Suppressor macrophage treated with lipopolysaccharide for 1 hour (primary cell): ENCODE results near the gene ACACA.

ENCODE experiments used
- DNase-seq, 3 donors: peaks; one replicate each; pipeline ENCODE4 v3.0.0-alpha.2; 2020 to 2022

ACACA gene

GRCh38 chr17:37064956-37065355, 341.7 kb downstream of the ACACA start:
- no peak for DNase-seq

DNA sequence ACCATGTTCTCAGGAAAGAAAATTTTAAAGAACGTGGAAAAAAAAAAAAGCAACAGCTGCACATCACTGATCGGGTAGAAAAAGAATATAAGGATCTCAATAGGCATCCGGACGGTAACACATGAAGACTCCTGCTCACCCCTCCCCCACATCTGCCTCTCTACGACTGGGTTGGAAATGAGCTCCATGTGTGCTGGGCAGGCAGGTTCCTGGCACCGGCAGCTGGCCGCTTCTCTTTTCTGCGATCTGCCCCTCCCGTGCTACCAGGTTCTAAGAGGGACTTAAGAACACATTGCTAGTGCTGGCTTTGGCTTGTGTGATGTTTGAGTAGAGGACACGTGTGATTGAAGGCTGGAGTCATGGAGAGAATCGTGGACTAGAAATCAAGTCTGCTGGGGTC, 342.4 kb downstream of the ACACA start:
- DNase-seq: no peak

DNA sequence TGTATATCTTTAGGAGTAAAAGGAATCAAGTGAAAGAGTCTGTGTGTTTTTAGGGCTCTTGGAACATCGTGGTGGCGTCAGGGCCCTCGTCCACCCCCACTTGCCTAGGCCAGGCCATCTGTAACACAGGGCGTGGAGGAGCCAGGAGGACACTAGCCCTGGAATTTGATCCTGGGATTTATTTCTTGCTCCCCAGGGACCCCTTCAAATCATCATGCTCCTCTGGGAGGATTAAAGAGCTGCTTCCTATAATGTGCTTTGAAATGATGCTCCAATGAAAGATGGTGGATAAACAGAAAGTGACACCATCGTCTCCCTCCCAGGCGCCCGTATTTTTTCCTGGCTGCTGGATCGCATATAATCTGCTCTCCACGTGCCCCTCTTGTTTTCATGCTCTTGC, 344.6 kb downstream of the ACACA start:
- no peak for DNase-seq

DNA sequence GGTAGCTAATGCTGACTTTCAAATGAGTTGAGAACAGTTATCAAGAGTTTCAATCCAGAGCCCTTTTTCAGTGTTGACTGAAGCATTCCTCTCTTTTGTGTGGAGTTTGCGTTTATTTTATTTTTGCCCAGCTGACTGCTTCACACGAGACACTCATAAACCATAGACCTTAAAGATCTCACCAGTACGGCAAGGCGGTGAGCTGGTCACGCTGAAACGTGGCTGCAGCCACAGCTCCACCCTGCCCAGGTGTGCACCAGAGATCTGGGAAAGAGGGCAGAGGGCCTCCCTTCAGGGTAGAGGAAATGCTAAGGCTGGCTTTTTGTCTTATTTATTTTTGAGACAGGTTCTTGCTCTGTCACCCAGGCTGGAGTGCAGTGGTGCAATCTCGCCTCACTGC, 345.7 kb downstream of the ACACA start:
- no peak for DNase-seq

DNA sequence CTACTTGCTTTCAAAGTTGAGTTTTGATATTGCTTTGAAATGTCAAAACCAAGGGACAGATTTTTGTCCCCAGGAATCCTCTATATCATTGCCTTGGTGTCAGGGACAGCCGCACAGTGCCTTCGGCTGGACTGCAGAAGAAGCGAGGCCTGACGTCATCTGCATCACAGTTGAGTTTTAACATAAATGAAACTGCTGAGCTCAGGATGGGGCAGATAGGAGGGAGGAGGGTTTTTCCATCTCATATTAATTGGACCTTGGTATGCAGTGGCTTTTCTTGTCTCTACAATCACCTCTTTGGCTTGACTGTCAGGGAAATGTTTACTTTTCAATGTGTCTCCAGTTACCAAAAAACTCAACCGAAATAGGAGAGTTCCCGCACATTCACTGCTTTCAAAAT, 346.5 kb downstream of the ACACA start:
- DNase-seq: no peak

DNA sequence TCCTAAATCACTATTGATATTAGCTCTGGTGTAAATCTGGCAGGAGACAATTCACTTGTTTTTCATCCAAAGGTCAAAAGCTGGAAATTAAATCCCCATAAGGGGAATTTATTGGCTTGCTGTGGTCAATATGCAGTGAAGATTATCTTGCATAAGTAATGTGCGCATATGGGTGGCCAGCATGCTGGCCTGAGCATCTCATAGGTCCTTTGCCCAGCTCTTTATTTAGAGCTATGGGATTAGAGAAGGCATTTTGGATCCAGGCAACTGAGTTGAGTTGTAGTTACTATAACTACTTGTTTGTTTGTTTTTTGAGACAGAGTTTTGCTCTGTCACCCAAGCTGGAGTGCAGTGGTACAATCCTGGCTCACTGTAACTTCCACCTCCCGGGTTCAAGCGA, 347.1 kb downstream of the ACACA start:
- DNase-seq: no peak

DNA sequence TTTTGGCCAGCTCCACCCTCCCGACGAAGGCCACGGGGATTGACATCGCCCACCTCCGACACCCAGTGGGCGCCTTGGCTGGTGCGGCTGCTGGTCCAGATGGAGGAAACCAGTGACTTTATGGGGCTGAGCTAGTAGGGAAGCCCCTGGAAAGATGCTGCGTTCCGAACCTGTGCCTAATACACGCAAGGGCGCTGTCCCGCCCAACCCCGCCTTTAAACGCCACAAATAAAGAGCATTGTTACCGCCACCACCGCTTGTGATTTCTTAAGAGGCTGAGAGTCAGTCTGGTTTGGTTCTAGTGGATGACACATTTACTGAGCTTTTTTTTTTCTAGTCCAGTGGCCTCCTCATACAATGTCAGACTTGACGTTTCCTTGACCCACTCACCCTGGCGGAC, 350.0 kb downstream of the ACACA start:
- no peak for DNase-seq

GRCh38 chr17:37054894-37055293, 351.7 kb downstream of the ACACA start:
- DNase-seq: no peak

GRCh38 chr17:37052450-37052849, 354.2 kb downstream of the ACACA start:
- DNase-seq: no peak

DNA sequence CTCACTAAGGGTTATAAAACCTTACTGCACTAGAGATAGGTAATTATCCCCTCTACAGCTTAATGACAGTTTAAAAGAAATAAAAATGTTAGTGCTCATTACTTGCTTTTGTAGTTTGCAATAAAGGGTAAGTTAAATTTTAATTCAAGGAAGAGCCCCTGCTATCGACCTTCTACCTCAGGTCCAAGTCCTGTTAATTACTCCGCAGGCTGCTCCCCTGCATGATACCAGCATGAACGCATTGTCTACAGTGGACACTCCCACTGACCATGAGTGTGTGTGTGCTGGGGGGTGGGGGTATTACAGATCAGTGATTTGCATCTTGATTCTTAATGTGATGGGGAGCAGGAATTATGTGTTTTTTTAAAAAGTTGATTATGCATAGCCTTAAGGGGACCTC, 354.8 kb downstream of the ACACA start:
- DNase-seq: no peak

- no peak for DNase-seq
These were observed 355.3 kb downstream of the ACACA start for GRCh38 chr17:37051381-37051780.

DNA sequence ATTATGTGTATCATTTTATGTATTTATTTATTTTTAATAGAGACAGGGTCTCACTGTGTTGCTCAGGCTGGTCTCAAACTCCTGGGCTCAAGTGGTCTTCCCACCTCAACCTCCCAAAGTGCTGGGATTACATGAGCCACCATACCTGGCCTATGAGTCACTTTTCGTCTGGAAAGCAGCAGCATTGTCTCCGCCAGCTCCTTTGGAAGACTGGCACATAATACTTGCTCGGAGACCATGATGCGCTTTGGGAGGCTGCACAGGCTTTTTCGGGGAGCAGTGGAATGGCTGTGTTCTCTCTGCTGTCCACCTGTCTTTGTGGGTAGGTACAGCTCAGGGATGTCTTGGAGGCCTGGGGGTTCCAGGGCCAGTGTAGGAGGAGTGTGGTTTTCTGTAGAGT, 355.7 kb downstream of the ACACA start:
- no peak for DNase-seq

- no peak for DNase-seq
These were observed 357.8 kb downstream of the ACACA start for GRCh38 chr17:37048811-37049210.

- peak; percentile 84 to 85 (median 84) for DNase-seq
These were observed 359.0 kb downstream of the ACACA start for GRCh38 chr17:37047631-37048104.

- DNase-seq: no peak
These were observed 361.2 kb downstream of the ACACA start for GRCh38 chr17:37045351-37045922.

DNA sequence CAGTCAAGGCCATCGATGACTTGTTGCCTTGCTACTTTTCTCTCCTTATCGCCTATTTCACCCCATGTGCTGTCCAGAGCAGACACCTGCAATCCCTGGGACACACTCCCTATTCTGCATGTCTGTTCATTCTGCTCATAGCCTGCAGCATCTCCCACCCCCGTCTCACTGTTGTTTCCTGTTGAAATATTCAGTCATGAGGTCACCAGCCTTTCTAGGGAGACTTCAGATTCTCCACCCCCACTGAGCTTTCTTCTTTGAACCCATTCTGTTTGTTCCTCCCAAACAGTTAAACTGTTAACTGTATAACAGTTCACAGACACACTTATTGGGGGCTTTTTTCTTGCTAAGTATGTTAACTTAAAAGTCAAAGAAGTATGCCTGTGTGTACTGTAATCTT, 363.4 kb downstream of the ACACA start:
- peak in 2 of 3 donors; percentile 6 to 12 for DNase-seq

GRCh38 chr17:37041932-37042331, 364.7 kb downstream of the ACACA start:
- DNase-seq: no peak

DNA sequence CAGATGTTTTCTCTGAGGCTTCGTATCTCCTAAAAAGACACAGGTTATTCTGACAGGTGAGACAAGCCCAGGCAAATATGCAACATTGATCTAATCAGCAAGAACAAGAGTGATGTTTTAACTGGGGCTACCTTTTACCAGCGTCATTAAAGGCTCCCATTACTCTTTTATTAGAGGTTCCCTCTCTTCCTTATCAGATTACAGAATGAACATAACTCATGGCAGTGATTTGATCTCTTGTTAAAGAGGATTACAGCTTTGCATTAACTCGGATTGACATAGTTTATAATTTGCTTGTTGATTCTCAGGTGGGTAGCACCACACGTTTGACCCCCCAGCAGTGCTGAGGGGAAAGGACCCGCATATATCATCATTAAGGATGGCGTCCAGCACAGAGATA, 367.4 kb downstream of the ACACA start:
- no peak for DNase-seq

DNA sequence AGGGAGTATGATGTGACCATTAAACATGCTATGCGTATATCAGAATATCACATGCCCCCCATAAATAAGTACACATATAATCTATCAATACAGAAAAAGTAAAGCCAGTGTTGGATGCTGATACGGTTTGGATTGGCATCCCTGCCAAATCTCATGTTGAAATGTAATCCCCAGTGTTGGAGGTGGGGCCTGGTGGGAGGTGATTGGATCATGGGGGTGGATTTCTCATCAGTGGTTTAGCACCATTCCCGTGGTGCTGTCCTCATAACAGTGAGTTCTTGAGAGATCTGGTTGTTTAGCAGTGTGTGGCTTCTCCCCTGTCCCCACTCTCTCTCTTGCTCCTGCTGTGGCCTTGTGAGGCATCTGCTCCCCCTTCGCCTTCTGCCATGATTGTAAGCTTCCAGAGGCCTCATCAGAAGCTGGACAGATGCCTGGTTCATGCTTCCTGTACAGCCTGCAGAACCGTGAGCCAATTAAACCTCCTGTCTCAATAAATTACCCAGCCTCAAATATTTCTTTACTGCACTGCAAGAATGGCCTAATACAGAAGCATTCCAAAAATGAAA, 369.0 kb downstream of the ACACA start:
- DNase-seq: no peak
